ENCODE measurements around the gene ING5. TPM values are rescaled to one million over a fixed set of nuclear protein-coding genes. Genes with fewer than 3 reads are reported as not detected.
"Not testable (repeated sequence)": the region's sequence is repeated elsewhere in the genome, so short reads cannot be mapped to it uniquely, and the experiment has no call there.

ING5 gene
- total RNA-seq, 4 donors from 2014 or later = 24.2 to 33.0 (median 26.4) TPM

DNA sequence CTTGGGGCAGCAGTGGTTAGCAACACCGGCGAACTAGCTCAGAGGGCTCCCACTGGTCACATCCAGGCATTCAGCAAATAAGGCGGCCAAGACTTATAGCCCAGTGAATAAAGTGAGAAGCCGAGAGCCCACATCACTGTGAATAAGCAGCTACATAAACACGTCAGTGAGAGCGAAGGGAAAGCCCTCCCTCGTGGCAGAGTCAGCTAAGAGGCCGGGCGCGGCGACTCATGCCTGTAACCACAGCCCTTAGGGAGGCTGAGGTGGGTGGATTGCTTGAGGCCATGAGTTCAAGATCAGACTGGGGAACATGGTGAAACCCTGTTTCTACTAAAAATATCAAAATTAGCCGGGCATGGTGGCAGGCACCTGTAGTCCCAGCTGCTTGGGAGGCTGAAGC lies 37.8 kb downstream of the ING5 start:
- TF ChIP-seq CTCF (IDR thresholded peaks at IDR 0.05) = no peak
- no peak for ATAC-seq (ENCODE audit: low FRiP score)
- DNase-seq (ENCODE audit: low spot score) = no peak

DNA sequence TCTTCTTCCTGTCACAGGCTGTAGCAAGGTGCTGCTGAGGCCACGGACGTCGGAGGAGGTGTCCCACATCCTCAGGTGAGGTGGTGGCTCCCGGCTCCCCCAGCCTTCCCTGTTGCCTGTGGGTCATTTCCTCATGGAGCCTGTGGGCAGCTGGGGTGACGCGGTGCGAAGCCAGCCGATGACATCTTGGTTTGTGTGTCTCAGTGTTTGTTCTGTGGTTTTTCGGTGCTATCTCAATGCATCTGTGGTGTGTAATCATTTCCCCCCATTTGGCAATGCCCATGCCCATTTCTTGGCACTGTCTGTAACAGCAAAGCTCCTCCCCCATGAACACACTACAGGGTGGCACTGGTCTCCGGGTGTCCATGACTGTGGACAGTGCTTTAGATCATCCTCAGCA lies 39.2 kb downstream of the ING5 start:
- ATAC-seq (ENCODE audit: low FRiP score) (no peak), DNase-seq (ENCODE audit: low spot score) (no peak)
- no peak for TF ChIP-seq CTCF (IDR thresholded peaks at IDR 0.05)

- no peak for TF ChIP-seq CTCF (IDR thresholded peaks at IDR 0.05)
- DNase-seq (ENCODE audit: low spot score) (no peak), ATAC-seq (ENCODE audit: low FRiP score) (no peak)
These were observed 40.6 kb downstream of the ING5 start for GRCh38 chr2:241742320-241742939.

GRCh38 chr2:241743008-241743407 lies 41.2 kb downstream of the ING5 start:
- not testable (repeated sequence) for ATAC-seq (ENCODE audit: low FRiP score); DNase-seq (ENCODE audit: low spot score)

GRCh38 chr2:241743620-241744019 lies 41.8 kb downstream of the ING5 start:
- DNase-seq (ENCODE audit: low spot score) = no peak
- ATAC-seq (ENCODE audit: low FRiP score) = no peak
- TF ChIP-seq CTCF (IDR thresholded peaks at IDR 0.05) = no peak

DNA sequence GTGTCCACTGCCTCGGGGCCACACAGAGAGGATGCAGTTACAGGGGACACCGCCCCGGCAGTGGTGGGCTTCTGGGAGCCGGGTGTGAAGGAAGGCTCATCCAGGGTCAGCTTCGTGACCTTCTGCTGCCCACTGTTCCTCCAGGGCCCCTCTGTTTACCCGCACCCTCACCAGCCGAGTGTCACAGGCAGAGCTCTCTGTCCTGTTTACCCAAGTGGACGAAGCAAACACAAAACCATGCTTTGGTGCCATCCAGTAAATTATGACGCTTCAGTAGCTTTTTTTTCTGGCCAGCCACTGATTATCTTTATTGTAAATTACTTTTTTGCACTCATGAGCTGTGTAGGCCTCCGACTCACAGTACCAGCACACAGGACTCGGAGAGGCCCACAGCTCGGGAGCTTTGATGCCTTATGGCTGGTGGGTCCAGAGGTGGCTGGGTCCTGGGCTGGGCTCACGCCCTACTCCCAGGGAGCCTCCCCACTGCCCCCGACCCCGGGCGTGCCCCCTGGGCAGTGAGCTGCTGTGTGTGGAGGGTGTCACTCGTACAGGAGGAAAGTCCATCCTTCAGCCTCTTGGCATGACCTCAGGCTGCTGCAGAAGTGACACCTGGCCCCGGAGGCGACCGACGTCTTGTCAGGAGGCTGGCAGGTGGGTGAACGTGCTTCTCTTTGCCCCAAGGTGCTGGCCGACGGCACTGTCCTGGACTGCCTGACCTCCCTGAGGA lies 42.4 kb downstream of the ING5 start:
- DNase-seq (ENCODE audit: low spot score) = no peak
- no peak for TF ChIP-seq CTCF (IDR thresholded peaks at IDR 0.05)
- ATAC-seq (ENCODE audit: low FRiP score) = no peak

DNA sequence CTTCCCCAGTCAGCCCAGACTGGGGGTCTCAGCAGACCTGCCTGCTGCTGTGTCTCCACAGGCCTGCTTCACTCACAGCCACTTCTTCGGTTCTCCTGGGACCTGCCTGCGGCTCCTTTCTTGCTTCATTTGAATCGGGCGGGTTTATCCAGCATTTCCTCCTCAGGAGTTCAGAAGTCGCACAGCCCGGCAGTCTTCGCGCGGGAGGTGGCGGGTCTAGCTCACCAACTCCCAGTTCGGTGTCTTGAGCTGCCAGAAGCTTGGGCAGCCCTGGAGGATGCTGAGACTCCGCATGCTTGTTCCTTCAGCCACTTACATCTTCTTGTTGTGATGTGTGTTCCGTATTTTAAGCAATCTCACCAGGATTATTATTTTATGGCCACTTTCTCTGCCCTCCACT lies 43.4 kb downstream of the ING5 start:
- TF ChIP-seq CTCF (IDR thresholded peaks at IDR 0.05) = no peak
- no peak for DNase-seq (ENCODE audit: low spot score)
- no peak for ATAC-seq (ENCODE audit: low FRiP score)
